Hindlimb muscle (tissue), 1 donor: ENCODE data around the gene CEP55. TPM values are rescaled to one million over a fixed set of nuclear protein-coding genes. Genes with fewer than 3 reads are reported as not detected.

Experiments used
- DNase-seq: peaks from one replicate; pipeline ENCODE4 v3.0.0-alpha.2; 2013
- polyA plus RNA-seq: library from polyadenylated mRNA; unstranded; fragments of 120-200 nt; gene quantifications from one replicate; pipeline ENCODE4 v1.2.1, GENCODE V29; 2013; ENCODE audit not compliant: insufficient read length

CEP55 gene
- polyA plus RNA-seq, 1 donor = 6.0 TPM

DNA sequence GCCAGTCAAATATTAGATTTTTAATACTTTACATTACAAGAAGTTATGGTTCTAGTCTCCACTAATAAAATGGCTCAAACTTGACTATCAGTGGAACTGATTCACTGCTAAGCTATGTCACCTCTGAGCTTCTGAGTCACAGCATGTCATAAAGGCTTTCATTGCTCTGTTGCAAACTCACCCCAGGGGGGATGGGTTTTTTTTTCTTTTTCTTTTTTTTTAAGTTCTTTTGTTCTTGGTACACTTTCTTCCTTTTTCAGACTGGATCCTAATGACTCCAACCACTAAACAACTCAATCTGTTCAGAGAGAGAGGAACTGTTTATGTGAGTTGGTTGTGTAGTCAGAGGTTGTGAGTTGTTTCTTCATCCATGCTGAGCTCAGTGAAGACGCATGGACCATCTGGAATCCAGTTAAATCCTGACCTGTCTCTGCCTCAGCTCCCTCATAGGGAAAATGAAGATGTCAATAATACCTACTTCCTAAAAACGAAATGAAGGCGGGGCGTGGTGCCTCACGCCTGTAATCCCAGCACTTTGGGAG, 25.2 kb upstream of the CEP55 start:
- DNase-seq = no peak

DNA sequence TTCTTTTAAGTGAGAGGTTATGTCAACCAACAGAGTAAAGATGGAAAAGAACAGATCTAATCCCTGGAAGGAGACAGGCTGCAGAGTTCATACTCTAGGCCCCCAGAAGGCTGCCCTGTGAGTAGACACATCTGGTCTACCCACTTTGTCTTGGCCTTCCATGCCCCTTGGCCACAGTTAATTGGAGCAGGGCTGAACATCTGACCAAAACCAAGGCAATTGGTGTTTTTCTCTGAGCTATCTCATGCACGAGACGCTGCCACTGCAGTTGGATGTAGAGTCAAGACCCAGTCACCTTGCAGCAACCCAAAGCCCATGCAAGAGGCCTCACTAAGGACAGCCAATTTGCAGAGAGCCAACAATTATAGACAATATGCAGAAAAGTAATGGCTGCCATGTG, 23.3 kb upstream of the CEP55 start:
- no peak for DNase-seq

DNA sequence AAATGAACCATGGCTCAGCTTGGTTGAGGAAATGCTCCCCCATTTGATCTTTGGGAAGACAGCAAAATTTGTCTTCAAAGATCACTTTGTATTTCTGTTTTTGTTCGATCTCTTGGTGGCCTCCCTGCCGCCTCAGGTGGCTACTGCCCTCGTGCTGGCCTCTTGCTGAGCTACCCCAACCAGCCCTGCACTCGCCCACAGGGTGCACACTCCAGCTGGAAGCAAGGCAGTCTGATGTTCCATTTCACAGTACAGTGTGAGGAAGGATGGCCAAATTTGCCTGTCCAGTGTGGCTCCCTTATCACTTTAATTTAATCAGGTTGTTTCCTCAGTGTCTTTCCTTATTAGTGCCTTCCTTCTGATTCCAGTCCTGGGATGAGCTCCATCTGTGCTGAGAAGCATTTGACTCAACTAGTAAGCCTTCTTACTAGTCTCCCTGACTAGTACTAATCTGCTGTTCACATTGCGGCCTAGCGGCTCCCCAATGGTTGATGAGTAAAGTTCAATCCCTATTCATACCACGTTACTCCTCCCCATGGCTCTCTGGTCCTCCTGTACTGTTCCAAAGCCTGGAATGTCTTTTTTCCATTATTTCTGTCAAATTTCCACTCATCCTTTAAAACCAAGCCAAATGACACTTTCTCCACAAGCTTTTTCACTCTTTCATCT, 22.5 kb upstream of the CEP55 start:
- DNase-seq = no peak

DNA sequence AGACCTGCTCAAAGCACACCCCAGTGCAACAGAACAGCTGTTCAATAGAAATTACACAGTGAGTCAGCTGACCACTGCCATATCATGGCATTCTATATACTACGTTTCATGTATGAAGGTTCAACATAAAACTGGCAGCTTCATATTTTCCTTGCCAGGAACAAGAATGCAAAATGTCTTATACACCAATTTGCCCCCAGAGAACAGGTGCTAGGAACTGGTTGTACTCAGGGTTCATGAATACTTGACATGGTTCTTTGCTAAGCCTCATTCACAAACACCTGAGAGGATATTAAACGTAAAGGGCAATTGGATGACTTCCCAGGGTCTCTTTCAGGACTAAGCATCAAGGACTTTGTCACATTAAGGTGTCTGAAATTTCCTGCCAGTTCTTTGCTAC, 21.2 kb upstream of the CEP55 start:
- no peak for DNase-seq

DNA sequence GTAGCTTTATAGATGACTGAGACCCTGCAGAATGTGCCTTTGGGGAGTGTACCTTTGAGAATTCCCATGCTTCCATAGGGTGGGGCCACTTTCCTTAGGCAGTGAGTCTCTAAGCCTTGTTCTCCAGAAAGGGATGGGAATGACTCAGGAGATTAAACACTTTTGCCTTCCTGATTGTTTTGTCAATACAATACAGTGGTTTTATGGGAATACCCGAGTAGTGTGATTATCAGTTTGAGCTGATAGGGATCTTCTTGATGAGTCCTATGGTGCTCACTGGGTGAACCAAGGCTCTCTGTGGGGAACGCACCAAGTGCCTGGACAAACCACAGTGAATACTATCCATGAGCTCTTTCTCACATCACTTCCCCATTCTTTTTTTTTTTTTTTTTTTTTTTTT, 20.5 kb upstream of the CEP55 start:
- no peak for DNase-seq

DNA sequence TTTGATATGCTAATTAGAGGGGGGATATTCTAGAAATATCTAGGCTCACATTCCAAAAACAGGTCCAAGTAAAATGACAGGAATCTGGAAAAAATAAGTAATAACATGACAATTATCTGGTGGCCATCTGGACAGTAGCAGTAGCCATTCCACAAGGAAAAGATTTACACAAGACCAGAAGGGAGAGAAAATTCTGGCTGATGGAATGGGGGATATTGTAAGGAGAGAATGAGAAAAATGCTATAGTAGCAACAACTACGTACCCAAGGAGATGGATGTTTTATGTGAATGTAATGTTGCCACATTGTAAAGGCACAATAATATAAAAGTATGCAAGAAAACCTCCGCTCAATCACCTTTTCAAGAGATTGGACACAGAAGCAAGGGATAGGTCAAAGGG, 19.7 kb upstream of the CEP55 start:
- DNase-seq = no peak

DNA sequence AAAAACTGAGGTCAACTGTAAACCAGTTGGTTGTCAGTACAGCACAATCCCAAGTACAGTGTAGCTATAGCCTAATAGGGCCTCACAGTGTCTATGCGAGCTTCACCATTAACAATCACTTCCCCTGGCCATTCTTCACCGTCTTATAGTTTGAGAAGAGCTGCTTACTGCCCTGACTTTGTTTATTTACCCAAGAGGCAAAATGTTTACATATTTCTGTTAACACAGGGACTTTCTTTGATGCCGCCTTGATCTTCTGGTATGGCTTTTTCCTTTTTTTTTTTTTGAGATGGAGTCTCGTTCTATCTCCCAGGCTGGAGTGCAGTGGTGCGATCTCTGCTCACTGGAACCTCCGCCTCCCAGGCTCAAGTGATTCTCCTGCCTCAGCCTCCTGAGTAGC, 17.5 kb upstream of the CEP55 start:
- no peak for DNase-seq

DNA sequence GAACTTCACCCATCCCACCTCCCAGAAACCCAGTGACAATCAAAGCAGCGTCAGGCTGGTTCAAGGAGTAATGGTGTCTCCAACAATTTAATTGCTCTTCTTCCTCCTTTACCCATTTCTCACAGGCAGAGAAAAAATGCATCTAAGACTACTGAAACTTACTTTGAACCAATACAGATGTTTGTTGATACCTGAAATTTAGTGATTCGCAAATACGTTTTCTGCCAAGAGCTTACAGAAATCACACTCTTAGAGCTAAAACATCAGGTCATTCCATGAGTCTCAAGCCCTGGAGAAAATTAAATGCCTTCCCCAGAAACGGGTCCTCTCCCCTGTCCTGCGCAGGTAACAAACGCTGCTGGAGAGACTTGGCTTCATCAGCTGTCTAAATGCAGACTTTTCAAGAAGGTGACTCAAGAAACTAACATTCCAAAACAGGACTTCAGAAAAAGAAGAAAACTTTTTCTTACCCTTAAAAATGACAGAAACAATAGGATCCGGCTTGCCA, 14.7 kb upstream of the CEP55 start:
- DNase-seq = no peak

DNA sequence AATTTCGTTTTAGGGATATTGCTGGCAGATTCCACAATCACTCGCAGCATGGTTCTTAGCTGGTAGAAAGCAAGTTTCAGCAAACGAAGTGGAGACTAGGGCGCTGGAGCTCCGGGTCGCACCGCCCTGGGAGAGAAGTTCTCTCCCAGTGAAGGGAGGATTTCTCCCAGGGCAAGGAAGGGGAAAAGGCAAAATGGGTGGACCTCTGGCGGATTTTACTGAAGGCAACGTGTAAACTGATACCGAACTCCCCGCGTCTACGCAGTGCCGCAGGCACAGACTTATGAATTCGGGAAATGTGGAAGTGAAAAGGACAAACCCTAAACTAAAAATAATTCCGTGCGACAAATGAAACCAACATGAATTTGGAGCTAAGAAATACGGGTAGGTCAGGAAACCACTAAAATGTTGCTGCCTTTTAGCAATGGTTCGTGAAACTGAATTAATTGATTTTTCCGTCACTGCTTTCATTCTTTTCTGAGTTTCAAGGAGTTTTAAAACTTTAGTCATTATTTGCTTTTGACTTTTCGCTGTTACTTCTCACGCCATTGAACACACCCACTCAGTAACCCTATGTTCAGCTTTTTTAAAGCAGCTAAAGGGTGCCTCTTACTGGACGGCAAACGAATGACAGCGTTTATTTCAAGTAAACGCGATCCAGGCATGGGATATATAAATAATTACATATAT, 14.1 kb upstream of the CEP55 start, which contains the start of gene MYOF:
TSS of gene MYOF (minus strand) at position 190 of the 690 bp plus-strand sequence. CDS start at position 50, 140 bp downstream.
- peak; percentile 83 for DNase-seq

DNA sequence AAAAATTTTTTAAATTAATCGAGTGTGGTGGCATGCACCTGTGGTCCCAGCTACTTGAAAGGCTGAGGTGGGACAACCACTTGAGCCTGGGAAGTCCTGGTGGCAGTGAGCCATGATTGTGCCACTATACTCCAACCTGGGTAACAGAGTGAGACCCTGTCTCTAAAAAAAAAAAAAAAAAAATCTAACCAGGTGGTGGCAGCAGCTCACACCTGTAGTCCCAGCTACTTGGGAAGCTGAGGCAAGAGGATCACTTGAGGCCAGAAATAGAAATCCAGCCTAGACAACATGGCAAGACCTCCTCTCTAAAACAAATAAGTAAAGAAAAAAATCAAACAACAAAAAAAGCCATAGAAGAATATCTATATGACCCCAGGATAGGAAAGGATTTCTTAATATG, 10.7 kb upstream of the CEP55 start:
- DNase-seq = no peak

DNA sequence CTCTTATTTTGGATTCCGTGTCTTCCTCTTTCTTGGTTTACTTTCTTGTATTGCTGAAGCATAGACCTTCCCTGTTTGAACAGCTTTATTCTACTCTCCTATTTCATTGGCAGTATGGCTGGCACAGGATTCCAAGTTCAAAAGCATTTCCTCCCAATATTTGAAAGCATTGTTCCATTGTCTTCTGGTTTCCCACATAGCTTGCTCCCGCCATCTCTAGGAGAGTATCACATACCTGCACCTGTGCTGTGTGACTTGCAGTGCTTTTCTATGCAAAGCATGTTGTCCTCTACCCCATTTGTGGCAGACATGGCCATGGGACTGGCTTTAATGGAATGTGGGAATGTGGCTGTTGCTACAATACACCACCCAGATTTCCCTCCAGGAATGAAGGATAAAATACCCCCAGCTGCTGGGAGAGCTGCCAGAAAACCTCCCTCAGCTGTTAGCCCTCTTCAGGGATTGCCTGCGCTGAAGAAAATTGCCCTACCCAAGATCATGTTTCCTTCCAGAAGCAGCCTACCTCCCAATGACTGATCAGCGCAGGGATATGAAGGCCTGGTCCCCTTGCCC, 7.4 kb upstream of the CEP55 start:
- no peak for DNase-seq

DNA sequence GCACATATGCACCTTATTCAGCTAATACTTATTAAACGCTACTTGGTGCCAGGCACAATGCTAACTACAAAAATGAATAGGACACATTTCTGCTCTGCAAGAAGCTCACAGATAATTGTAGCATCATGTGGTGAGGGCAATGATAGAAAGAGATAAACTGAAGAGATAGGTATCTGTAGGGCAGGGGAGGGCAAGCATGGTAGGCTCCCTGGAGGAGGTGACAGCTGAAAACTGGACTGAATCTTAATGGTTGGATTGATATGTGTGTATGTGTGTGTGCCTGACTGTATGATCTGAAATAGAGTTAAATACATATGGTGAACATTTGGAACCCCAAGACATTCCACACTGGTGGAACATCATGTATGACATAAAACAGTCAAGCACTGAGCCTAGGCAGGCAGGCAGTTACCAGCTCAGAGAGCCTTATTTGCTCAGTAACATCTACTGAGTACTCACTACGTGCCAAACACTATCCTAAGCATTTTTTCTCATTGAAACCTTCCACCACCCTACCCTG, 4.8 kb upstream of the CEP55 start:
- no peak for DNase-seq

DNA sequence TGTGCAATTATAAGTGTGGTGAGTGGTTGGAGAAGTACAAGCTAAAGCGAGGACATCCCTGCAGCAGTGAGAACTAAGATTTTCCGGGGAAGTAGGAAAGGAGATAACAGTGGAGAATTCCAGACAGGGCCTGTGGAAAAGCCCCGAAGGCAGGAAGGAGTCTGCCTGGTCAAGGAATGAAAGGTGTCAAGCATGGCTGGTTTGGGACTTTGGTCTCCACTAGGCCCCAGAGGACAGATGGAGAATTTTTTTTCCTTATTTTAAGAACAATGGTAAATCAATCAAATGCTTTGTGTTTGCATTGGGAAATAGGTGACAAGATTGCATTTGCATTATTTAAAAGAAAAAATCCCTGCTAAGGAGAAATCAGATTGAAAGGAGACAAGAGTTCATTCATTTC, 3.2 kb upstream of the CEP55 start:
- DNase-seq = no peak

DNA sequence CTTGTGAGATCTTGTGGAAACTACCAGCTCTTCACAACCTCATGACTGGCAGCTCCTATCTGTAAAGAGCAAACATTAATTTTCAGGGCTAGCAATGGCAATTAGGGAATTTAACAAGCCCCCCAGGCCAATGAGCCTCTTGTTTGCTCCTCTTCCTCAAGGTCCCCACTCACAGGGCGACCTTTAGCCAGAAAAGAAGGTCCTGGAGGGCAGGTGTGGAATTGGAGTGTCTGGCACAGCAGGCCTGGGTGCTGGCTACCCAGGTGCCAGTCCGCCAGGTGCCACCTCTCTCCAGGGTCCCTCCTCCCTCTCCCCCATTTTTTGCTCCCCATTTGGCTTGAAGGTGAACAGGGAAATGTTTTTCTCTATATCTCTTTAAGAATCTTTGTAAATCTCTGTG, 1.9 kb upstream of the CEP55 start:
- DNase-seq = no peak

DNA sequence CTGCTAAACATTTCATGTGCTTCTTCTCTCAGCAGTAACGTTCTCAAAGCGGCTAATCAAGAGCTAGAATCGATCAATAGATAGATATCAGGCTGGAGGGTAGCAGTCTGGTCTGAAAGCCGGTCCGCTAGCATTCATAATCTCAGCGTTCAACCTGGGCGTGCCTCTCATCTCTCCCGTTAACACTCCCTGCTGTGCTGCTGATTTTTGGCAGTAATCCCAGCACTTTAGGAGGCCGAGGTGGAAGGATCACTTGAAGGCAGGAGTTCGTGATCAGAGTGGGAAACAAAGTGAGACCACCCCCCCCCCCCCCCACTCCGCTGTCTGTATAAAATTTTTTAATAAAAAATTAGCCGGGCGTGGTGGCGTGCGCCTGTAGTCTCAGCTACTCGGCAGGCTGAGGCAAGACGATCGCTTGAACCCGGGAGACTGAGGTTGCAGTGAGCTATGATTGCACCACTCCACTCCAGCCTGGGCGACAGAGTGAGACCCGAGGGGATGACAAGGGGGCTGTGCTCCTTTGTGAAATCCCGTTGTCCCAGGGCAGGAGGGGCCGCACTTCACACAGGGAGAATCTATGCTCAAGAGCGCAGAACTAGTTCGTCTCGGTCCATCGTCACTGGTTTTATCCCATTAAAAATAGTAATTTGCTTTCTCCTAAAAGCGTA, 624 bp upstream of the CEP55 start:
- peak; percentile 30 for DNase-seq

DNA sequence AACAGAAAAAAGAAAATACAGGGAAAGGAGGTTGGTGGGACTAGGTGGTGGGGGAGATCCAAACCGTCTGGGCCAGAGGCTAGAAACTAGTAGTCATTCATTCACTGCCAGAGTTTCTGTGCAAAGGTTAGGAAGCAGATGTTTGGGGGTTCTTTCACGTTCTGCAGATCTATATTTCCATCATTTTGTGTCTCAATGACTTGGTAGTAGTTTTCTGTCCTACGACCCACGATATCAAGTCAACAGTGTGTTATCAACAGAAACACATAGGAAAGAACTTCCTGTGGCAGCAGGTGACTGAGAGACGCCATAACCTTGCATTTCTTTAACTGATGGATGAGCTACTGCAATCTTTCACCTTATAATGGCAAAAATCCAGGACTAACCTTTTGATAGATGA, 1.8 kb downstream of the CEP55 start:
- DNase-seq = no peak

DNA sequence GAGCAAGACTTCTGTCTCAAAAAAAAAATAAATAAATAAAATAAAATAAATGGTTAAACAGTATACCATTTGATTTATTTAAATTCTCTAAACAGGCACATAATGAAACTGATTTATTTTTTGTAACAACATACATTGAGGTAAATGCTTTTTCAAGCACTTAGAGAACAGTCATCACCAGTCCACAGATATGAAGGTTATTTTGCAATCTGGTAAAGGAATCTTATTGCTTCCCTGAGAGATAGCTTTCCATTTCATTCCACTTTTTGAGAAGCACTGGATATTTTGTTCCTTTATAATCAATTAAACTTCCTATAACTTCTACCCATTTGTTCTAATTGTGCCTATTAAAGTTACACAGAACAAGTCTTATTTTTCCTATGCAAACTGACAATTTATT, 5.2 kb downstream of the CEP55 start:
- DNase-seq = no peak

DNA sequence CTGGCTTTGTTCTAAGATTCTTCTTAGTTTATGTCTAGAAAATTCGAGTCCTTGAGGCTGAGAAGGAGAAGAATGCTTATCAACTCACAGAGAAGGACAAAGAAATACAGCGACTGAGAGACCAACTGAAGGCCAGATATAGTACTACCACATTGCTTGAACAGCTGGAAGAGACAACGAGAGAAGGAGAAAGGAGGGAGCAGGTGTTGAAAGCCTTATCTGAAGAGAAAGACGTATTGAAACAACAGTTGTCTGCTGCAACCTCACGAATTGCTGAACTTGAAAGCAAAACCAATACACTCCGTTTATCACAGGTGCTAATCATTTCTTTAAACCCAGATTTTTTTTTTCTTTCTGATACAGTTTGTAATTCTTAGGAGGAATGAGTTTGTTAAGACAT, 6.7 kb downstream of the CEP55 start:
- DNase-seq = no peak

DNA sequence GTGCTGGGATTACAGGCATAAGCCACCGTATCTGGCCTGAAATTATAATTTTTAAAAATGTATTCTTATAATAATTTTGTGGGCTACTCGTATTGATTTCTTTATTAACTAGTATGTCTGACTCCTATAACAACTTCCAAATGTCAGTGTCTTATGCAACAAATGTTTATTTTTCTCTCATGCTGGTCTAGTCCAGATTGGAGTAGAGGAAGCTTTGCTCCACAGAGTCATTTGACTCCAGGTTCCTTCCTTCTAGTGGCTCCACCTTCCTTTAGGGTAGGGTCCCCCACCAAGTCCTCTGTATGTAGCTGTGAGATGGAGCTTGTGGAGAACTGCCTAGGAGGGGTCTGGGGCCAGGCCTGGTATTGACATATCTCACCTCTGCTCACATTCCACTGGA, 8.7 kb downstream of the CEP55 start:
- DNase-seq = no peak

DNA sequence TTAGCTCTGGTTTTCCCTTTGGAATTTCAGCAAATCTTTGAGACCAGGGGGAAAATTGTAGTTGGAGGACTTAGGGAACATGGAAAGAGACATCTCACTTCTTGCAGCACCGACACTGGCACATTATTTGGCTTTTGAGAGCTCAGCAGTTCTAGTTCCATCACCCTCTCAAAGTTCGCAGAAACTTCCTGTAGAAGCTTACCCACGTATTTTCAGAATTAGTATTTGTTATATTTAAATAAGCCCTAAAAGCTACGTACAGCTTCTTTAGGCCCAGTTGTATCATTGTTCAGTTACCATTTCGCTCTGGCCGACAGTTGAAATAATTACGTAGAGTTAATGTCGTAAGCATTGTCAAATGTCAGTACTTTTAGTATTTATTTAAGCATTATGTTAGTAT, 13.4 kb downstream of the CEP55 start:
- no peak for DNase-seq

DNA sequence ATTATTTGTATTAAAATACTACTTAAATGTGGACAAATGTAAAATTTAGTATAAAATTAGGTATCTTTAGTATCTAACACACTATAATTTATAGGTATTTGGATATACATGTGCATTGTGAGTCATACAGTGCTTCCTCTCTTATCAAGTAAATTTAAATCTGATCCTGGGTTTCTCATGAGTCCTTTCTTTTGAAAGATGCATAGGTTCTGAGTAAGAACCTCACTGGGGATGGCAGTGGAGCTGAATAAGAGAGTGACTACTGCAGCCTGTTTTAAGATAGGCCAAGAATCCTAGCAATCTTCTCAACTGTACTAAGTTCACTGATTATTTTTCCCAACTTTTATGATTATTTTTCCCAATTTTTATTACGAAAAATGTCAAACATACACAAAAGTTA, 16.2 kb downstream of the CEP55 start:
- no peak for DNase-seq

DNA sequence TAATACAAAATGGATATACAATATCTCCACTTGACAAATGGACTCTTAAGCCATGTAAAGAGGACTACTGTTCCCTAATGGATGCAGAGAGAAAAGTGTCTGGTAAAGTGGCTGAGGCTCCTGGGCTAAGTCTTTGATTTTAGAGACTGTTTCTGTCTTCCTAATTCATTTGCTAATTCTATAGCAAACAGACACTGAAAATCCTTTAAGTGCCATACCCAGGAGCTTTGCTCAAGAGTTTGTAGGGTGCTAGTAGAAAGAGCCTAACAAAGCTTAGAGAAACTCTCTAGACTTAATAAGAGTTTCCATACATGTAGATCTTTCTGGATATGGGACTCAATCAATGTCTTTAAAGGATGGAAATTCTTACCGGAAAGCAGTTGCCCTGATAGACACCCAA, 16.7 kb downstream of the CEP55 start:
- no peak for DNase-seq

DNA sequence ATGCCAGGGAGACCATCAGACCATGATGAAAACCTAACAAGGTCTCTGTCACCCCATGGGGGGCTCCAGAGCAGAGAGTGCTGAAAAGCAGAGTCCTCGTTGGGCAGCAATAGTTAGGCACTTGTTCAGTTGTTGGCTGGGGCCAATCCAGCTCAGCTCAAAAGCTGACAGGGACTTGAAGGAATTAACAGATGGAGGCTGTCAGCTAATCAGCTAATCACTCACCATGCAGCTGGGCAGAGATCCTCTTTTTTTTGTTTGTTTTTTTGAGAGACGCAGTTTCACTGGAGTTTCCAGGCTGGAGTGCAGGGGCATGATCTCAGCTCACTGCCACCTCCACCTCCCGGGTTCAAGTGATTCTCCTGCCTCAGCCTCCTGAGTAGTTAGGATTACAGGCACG, 18.1 kb downstream of the CEP55 start:
- no peak for DNase-seq
